A549 (cell line): ENCODE data around the gene FAM72A.
"Not testable (repeated sequence)": the region's sequence is repeated elsewhere in the genome, so short reads cannot be mapped to it uniquely, and the experiment has no call there.

Source experiments
- E2F6 ChIP-seq: IDR thresholded peaks from 2 replicates; pipeline ENCODE4 v1.6.1; 2012; ENCODE audit warnings: low read depth, borderline replicate concordance
- JUNB ChIP-seq: fragments of >200 bp; sonication (Bioruptor Twin); formaldehyde crosslinking; IDR thresholded peaks from 2 replicates; pipeline ENCODE4 v1.6.1; 2016
- POLR2A ChIP-seq: IDR thresholded peaks from 2 replicates; pipeline ENCODE4 v1.6.1; 2012; ENCODE audit warnings: mild to moderate bottlenecking, low read length
- RCOR1 ChIP-seq: fragments of 150-350 bp; IDR thresholded peaks from 2 replicates; pipeline ENCODE4 v1.6.1; 2014; ENCODE audit warnings: antibody characterized with exemption, low read length, low read depth

GRCh38 chr1:206186826-206187225, 15.8 kb downstream of the FAM72A start:
- TF ChIP-seq POLR2A, JUNB, RCOR1, E2F6: not testable (repeated sequence)
